ENCODE data around the gene NGFR. TPM values are rescaled to one million over a fixed set of nuclear protein-coding genes. Genes with fewer than 3 reads are reported as not detected.
A peak's percentile ranks its signal among the peaks of the same experiment; 100 is the strongest.

Gene NGFR
- total and polyA plus RNA-seq, 8 donors = 1.1 to 6.6 (median 3.1) TPM; not detected in 1

DNA sequence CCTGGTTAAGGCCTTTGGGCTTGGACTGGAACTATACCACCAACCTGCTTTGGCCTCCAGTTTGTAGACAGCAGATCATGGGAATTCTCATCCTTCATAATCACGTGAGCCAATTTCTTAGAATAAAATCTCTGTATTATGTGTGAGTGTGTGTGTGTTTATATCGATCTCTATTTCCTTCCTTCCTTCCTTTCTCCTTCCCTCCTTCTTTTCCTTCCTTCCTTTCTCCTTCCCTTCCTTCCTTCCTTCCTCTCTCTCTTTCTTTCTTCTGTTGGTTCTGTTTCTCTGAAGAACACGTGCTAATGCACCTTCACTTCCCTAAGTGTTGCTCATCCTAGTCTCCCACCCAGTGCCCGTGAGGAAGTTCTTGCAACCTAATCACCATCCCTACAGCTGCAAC lies 44.9 kb upstream of the NGFR start:
- H3K9me3 ChIP-seq = no peaks in the 10 kb centered on the region
- DNase-seq = no peak
- WGBS, 5 donors = 79 to 83% (median 81%) methylated on average over 4 of the region's 4 CpGs
- peaks cover 0 to 23% (median 0%) of the 10 kb centered on the region in 3 donors for H3K27me3 ChIP-seq
- intact Hi-C loops (cut with DNase I; ENCODE audit: low total_unique reads) = no loop called here
- TF ChIP-seq POLR2AphosphoS5 (IDR thresholded peaks at IDR 0.05) (no peak), POLR2A (IDR thresholded peaks at IDR 0.05) (no peak)
- TF ChIP-seq, protein P1, sequence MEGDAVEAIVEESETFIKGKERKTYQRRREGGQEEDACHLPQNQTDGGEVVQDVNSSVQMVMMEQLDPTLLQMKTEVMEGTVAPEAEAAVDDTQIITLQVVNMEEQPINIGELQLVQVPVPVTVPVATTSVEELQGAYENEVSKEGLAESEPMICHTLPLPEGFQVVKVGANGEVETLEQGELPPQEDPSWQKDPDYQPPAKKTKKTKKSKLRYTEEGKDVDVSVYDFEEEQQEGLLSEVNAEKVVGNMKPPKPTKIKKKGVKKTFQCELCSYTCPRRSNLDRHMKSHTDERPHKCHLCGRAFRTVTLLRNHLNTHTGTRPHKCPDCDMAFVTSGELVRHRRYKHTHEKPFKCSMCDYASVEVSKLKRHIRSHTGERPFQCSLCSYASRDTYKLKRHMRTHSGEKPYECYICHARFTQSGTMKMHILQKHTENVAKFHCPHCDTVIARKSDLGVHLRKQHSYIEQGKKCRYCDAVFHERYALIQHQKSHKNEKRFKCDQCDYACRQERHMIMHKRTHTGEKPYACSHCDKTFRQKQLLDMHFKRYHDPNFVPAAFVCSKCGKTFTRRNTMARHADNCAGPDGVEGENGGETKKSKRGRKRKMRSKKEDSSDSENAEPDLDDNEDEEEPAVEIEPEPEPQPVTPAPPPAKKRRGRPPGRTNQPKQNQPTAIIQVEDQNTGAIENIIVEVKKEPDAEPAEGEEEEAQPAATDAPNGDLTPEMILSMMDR (IDR thresholded peaks at IDR 0.05) = no peak
- no peaks in the 10 kb centered on the region for H3K4me1 ChIP-seq
- H3K36me3 ChIP-seq = no peaks in the 10 kb centered on the region
- no peak overlapping the region for H3K27ac ChIP-seq
- no peak overlapping the region for H3K4me3 ChIP-seq

DNA sequence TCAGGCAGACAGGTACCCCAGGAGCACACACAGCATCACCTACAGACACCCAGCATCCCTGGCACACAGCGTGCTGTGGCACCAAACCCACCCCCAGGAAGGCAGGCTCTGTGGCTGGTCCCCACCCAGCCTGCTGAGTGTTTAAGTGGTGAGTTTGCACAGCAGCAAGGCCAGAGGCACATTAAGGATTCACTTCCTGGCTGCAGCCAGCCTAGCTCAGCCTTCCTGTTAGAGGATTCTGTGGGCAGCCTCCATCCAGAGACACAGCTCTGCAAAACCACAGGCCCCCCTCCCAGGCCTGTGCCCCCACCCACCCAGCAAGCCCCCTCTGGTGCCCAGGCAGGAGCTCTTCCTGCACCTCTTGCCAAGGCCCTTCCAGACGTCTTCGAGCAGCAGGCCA lies 44.4 kb upstream of the NGFR start:
- H3K4me1 ChIP-seq = no peaks in the 10 kb centered on the region
- WGBS, 5 donors = 30 to 76% (median 60%) methylated on average over 1 to 3 of the region's 3 CpGs
- peaks cover 0 to 23% (median 4%) of the 10 kb centered on the region in 3 donors for H3K27me3 ChIP-seq
- H3K9me3 ChIP-seq = no peaks in the 10 kb centered on the region
- peak in 1 of 2 donors; percentile 29 for DNase-seq
- H3K36me3 ChIP-seq = no peaks in the 10 kb centered on the region
- H3K4me3 ChIP-seq = no peak overlapping the region
- intact Hi-C loops (cut with DNase I; ENCODE audit: low total_unique reads) = no loop called here
- H3K27ac ChIP-seq = no peak overlapping the region
- TF ChIP-seq EP300 (IDR thresholded peaks at IDR 0.05) = no peak
- TF ChIP-seq, protein P1 (IDR thresholded peaks at IDR 0.05) = no peak
- TF ChIP-seq POLR2A (IDR thresholded peaks at IDR 0.05) = no peak
- TF ChIP-seq POLR2AphosphoS5 (IDR thresholded peaks at IDR 0.05) = no peak

DNA sequence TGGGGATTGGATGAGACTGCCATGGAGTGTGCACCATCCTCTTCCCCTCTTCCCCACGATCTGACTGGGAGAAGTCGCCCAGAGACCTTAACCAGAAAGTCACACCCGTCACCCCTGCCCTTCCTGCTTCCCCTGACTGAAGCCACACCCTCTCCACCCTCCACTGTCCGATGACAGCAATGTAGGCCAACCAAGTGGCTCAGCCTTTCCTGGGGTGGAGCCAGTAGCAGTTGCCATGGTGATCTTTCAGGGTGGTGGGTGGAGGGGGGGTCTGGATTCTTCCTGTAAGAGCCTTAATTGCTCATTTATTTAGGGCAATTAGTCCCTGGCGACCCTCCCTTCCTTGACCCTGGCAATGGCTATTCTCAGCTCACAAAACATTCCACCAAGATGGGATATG lies 42.9 kb upstream of the NGFR start:
- peaks cover 0 to 33% (median 17%) of the 10 kb centered on the region in 3 donors for H3K27me3 ChIP-seq
- WGBS, 5 donors = 34 to 55% (median 45%) methylated on average over 5 of the region's 5 CpGs
- H3K9me3 ChIP-seq = no peaks in the 10 kb centered on the region
- TF ChIP-seq, protein P1 (IDR thresholded peaks at IDR 0.05) = no peak
- no peak for TF ChIP-seq POLR2A (IDR thresholded peaks at IDR 0.05)
- TF ChIP-seq POLR2AphosphoS5 (IDR thresholded peaks at IDR 0.05) = no peak
- TF ChIP-seq EP300 (IDR thresholded peaks at IDR 0.05) = no peak
- H3K36me3 ChIP-seq = no peaks in the 10 kb centered on the region
- intact Hi-C loops (cut with DNase I; ENCODE audit: low total_unique reads) = no loop called here
- no peaks in the 10 kb centered on the region for H3K4me1 ChIP-seq
- H3K27ac ChIP-seq = no peak overlapping the region
- peak in 1 of 2 donors; percentile 47 for DNase-seq
- no peak overlapping the region for H3K4me3 ChIP-seq

DNA sequence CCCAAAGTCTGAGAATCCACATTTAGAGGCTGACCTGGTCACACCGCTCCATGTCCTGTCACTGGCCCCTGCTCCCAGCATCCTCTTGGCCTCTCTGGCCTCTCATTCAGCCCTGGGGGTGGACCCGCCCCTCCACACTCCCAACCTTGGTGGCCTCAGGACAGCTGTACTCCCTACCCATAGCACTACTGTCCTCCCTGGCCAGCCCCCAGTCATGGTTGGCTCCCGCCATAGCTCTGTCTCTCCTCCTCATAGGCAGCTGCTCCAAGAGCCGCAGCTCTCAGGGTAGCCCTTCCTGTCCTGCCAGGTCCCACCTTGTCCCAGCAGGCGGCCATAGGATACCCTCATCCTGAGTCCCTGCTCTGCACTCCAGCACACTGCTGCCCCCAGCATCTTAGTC lies 42.4 kb upstream of the NGFR start:
- H3K36me3 ChIP-seq = no peaks in the 10 kb centered on the region
- no peaks in the 10 kb centered on the region for H3K9me3 ChIP-seq
- DNase-seq = no peak
- 88 to 97% (median 92%) methylated on average over 5 of the region's 5 CpGs for WGBS, 5 donors
- peaks cover 0 to 38% (median 21%) of the 10 kb centered on the region in 3 donors for H3K27me3 ChIP-seq
- intact Hi-C loops (cut with DNase I; ENCODE audit: low total_unique reads) = no loop called here
- TF ChIP-seq POLR2AphosphoS5 (IDR thresholded peaks at IDR 0.05) = no peak
- TF ChIP-seq, protein P1 (IDR thresholded peaks at IDR 0.05) = no peak
- H3K4me3 ChIP-seq = no peak overlapping the region
- H3K27ac ChIP-seq = no peak overlapping the region
- no peaks in the 10 kb centered on the region for H3K4me1 ChIP-seq
